Mononuclear cell (primary cell): ENCODE measurements around the gene URI1. TPM values are rescaled to one million over a fixed set of nuclear protein-coding genes. Genes with fewer than 3 reads are reported as not detected.

Experiments
- H3K27me3 ChIP-seq: 2 replicates; pipeline ENCODE4 v1.6.0; 2011; ENCODE audit warnings: low read length, control low read depth; ENCODE audit not compliant: insufficient read depth
- H3K4me1 ChIP-seq: 2 replicates; pipeline ENCODE4 v1.5.1; 2011; ENCODE audit warnings: mild to moderate bottlenecking, low read length, control low read depth; ENCODE audit not compliant: insufficient read depth
- H3K4me3 ChIP-seq: 2 replicates; pipeline ENCODE4 v1.5.1; 2011; ENCODE audit warnings: mild to moderate bottlenecking, low read length, moderate library complexity
- H3K9me3 ChIP-seq: 2 replicates; pipeline ENCODE4 v1.5.1; 2011; ENCODE audit warnings: low read depth, mild to moderate bottlenecking, control low read depth, low read length
- total RNA-seq: library from RNA; depleted of rRNA; stranded (reverse); fragments of >200 nt; gene quantifications from one replicate; pipeline ENCODE4 v1.2.3, GENCODE V29; 2012

URI1 gene
- total RNA-seq, 1 donor = 78.5 TPM

DNA sequence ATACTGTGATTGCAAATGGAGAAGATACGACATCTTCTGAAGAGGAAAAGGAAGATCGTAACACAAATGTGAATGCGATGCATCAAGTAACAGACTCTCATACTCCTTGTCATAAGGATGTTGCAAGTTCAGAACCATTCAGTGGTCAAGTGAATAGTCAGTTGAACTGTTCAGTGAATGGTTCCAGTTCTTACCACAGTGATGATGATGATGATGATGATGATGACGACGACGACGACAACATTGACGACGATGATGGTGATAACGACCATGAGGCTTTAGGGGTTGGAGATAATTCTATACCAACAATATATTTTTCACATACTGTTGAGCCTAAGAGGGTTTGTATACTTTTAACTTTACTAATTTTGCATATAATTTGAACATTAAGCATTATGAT, 67.0 kb downstream of the URI1 start:
- Histone ChIP-seq H3K27me3 (no peaks in the 10 kb centered on the region), H3K4me3 (no peak overlapping the region), H3K4me1 (peaks cover 3% of the 10 kb centered on the region), H3K9me3 (no peaks in the 10 kb centered on the region)

DNA sequence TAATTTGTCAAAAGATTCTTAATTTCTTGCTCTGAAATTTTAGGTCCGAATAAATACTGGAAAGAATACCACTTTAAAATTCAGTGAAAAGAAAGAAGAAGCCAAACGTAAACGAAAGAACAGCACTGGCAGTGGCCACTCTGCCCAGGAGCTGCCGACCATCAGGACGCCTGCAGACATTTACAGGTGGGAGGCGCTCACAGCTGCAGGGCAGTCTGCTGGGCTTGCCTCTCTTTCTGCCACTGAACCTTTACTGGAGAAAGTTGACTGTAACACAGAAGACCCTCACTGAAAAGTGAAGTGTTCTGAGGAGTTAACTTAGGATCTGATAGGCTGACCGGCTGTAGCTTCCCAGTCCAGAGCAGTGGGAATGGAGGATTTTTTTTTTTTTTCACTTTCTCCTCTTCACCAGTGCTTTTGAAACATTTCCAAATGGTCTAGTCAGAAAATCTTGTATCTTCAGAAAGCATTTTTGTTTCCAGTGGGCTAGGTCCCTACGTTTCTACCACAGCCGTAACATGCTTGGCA, 69.1 kb downstream of the URI1 start:
- Histone ChIP-seq H3K27me3 (no peaks in the 10 kb centered on the region), H3K9me3 (no peaks in the 10 kb centered on the region), H3K4me1 (no peaks in the 10 kb centered on the region), H3K4me3 (no peak overlapping the region)

DNA sequence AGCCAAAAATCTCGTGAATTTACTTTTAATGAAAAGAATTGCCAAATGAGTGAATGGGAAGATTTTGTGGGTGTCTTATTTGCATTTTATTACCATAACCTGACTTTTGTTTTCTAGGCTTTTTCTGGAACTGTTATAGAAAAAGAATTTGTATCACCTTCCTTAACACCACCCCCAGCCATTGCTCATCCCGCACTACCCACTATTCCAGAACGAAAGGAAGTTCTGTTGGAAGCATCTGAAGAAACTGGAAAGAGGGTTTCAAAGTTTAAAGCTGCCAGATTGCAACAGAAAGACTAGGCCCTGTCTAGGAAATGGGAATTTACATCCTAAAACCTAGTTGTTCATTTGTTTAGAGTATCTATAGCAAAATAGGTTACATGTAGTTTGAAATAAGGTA, 72.7 kb downstream of the URI1 start:
- no peaks in the 10 kb centered on the region for H3K27me3 ChIP-seq
- no peaks in the 10 kb centered on the region for H3K4me1 ChIP-seq
- H3K4me3 ChIP-seq = no peak overlapping the region
- no peaks in the 10 kb centered on the region for H3K9me3 ChIP-seq

DNA sequence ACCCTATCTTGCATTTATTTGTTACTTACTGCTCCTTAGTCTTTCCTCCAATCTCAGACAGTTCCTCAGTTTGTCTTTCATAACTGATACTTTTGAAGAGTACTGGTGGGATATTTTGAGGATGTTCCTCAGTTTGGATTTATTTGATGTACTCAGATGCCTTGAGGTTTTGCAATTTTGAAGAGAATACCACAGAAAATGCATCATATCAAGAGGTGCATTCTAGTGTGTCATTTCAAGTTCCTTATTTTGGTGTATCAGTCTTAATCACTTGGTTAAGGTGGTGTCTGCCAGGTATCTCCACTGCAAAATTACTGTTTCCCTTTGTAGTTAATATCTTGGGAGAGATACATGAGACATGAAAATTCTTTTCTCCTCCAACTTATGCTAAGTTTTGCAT, 75.1 kb downstream of the URI1 start:
- no peaks in the 10 kb centered on the region for H3K9me3 ChIP-seq
- no peak overlapping the region for H3K4me3 ChIP-seq
- H3K4me1 ChIP-seq = no peaks in the 10 kb centered on the region
- no peaks in the 10 kb centered on the region for H3K27me3 ChIP-seq

DNA sequence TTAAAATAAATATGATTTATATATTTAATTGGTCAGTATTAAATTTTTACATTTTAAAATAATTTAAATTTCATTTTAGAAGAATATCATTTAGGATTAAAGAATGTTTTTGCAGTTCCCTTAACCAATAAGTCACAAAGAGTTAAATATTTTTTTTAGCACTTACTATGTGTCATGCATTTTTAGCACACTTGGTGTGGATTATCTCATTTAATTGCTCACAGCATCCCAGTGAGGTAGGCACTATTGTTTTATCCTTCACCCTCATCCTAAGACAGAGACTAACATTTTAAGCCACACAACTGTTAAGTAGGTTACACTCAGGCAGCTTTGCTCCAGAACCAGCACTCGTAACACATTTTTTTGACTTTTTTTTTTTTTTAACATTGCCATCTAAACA, 78.2 kb downstream of the URI1 start:
- Histone ChIP-seq H3K27me3 (no peaks in the 10 kb centered on the region), H3K4me1 (no peaks in the 10 kb centered on the region), H3K9me3 (no peaks in the 10 kb centered on the region), H3K4me3 (no peak overlapping the region)

GRCh38 chr19:30022659-30023058, 80.6 kb downstream of the URI1 start:
- Histone ChIP-seq H3K4me3 (no peak overlapping the region), H3K9me3 (no peaks in the 10 kb centered on the region), H3K27me3 (no peaks in the 10 kb centered on the region), H3K4me1 (no peaks in the 10 kb centered on the region)

GRCh38 chr19:30023330-30023729, 81.3 kb downstream of the URI1 start:
- Histone ChIP-seq H3K4me3 (no peak overlapping the region), H3K4me1 (no peaks in the 10 kb centered on the region), H3K9me3 (no peaks in the 10 kb centered on the region), H3K27me3 (no peaks in the 10 kb centered on the region)

DNA sequence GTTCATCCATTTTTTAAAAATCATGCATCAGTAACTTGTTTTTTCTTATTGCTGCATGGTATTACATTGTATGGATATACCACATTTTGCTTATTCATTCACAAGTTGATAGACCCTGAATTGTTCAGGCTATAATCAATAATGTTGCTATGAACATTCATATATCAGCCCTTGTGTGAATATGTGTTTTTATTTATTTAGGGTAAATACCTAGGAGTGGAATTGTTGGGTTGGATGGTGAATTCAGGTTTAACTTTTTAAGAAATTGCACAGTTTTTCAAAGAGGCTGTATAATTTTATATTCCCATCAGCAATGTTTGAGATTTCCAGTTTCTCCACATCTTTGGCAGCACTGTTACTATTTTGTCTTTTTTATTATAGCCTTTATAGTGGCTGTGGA, 82.1 kb downstream of the URI1 start:
- no peaks in the 10 kb centered on the region for H3K9me3 ChIP-seq
- H3K4me3 ChIP-seq = no peak overlapping the region
- H3K27me3 ChIP-seq = no peaks in the 10 kb centered on the region
- no peaks in the 10 kb centered on the region for H3K4me1 ChIP-seq

DNA sequence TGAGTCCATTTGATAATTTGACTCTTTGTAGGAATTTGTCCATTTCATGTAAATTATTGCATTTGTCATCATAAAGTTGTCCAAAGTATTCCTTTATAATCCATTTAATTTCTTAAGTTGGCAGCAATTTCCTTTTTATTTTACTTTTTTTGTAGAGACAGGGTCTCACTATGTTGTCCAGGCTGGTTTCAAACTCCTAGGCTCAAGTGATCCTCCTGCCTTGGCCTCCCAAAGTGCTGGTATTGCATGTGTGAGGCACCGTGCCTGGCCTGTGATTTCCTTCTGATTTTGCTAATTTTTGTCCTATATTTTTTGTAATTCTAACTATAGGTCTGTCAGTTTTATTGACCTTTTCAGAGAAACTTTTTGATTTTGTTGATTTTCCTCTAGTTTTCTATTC, 84.9 kb downstream of the URI1 start:
- Histone ChIP-seq H3K9me3 (no peaks in the 10 kb centered on the region), H3K4me1 (no peaks in the 10 kb centered on the region), H3K4me3 (no peak overlapping the region), H3K27me3 (no peaks in the 10 kb centered on the region)

DNA sequence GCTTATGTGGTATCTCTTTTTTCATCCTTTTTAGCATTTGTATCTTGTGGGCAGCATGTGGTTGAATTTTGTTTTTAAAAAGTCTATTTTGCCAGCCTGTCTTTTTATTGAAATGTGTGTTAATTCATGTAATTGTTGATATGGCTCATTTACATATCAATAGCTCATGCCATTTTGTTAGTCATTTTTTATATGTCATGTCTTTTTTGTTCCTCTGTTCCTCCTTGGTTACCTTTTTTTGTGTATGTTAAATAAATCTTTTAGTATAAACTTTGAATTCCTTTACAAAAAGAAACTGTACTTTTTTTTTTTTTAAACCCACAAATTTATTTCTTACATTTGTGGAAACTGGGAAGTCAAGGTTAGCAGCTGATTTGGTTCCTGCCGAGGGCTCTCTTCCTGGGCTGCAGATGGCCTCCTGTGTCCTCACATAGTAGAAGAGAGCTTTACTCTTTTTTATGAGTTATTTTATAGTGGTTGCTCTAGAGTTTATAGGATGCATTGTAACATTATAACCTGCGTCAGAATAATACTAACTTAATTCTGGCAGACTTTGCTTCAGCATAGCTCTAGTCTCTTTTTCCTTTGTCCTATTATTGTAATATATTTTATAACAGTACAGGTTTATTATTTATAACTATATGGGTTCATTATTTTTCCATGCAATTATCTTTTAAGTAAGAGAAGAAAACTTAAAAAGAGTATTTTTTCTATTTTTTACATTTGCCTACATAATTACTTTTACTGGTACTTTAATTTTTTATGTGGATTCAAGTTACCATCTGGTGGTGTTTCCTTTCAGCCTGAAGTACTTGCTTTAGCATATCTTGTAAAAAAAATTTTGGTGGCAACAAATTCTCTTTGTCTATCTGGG, 86.3 kb downstream of the URI1 start:
- Histone ChIP-seq H3K27me3 (no peaks in the 10 kb centered on the region), H3K4me3 (no peak overlapping the region), H3K4me1 (no peaks in the 10 kb centered on the region), H3K9me3 (no peaks in the 10 kb centered on the region)

GRCh38 chr19:30028992-30029343, 86.9 kb downstream of the URI1 start:
- H3K4me1 ChIP-seq = no peaks in the 10 kb centered on the region
- H3K4me3 ChIP-seq = no peak overlapping the region
- no peaks in the 10 kb centered on the region for H3K27me3 ChIP-seq
- H3K9me3 ChIP-seq = peaks cover 3% of the 10 kb centered on the region

DNA sequence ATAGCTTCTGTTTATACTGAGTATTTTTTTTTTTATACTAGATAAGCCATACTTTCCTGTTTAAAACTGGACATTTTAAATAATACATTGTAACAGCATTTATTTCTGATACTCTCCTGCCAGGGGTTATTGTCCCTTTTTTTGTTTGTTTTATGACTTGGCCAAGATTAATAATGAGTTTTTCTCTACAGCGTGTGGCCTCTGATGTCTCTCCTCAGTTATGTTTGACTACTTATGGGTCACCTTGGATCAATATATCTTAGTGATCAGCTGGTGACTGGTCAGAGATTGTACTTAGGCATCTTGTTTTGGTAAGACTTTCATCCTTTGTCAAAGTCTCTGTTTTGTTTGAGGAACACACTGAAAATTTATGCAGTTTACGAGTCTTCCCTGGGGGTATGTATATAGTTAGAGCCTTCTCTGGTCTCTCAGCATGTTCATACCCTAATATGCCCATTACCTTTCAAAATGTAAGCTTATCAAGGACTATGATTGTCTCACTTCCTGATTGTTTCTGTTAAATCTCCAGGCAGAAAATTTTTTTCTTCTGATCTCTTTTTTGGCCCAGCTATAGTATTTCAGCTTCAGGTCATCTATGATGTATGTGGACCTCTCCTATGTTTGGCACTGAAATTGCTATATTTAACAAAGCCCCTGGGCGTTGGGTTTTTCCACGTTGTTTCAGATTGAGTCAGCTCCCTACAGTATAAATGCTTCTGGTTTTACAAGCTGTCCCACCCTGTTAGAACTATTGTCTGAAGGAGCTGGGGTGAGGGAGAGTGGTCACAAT, 87.9 kb downstream of the URI1 start:
- Histone ChIP-seq H3K4me1 (no peaks in the 10 kb centered on the region), H3K9me3 (peaks cover 8% of the 10 kb centered on the region), H3K27me3 (no peaks in the 10 kb centered on the region), H3K4me3 (no peak overlapping the region)

DNA sequence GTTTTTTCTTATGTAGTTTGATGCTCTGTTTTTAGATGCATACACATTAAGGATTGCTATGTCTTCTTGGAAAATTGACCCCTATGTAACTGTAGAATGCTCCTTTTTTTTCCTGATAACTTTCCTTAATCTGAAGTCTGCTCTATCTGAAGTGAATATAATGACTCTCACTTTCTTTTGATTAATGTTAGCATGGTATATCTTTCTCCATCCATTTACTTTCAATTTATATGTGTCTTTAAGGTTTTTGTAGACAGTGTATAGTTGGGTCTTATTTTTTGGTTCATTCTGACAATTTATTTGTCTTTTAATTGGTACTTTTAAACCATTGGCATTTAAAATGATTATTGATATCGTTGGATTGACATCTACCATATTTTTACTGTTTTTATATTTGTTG, 92.3 kb downstream of the URI1 start:
- Histone ChIP-seq H3K27me3 (no peaks in the 10 kb centered on the region), H3K9me3 (peaks cover 8% of the 10 kb centered on the region), H3K4me1 (no peaks in the 10 kb centered on the region), H3K4me3 (no peak overlapping the region)

- no peaks in the 10 kb centered on the region for H3K27me3 ChIP-seq
- H3K4me1 ChIP-seq = no peaks in the 10 kb centered on the region
- H3K9me3 ChIP-seq = peaks cover 8% of the 10 kb centered on the region
- H3K4me3 ChIP-seq = no peak overlapping the region
Measured at GRCh38 chr19:30036154-30037129, 94.4 kb downstream of the URI1 start.

DNA sequence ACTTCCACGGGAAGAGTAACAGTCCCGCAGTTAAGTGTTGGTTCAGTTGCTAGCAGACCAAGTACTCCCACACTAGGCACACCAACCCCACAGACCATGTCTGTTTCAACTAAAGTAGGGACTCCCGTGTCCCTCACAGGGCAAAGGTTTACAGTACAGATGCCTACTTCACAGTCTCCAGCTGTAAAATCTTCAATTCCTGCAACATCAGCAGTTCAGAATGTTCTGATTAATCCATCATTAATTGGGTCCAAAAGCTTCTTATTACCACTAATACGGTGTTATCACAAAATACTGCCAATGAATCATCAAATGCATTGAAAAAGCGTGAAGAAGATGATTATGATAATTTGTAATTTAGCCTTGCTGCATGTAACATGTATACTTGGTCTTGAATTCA, 95.8 kb downstream of the URI1 start:
- Histone ChIP-seq H3K9me3 (peaks cover 8% of the 10 kb centered on the region), H3K27me3 (no peaks in the 10 kb centered on the region), H3K4me3 (no peak overlapping the region), H3K4me1 (no peaks in the 10 kb centered on the region)
